ENCODE measurements around the gene UAP1L1. TPM values are rescaled to one million over a fixed set of nuclear protein-coding genes. Genes with fewer than 3 reads are reported as not detected.

UAP1L1 gene
- total RNA-seq, 1 experiment from 2014 or later = 3.4 TPM

Other genes with a start within 250 kb of the UAP1L1 start
- 0.11 and 0.16 TPM in 2 replicates for gene AJM1, start 235.0 kb upstream of the UAP1L1 start, total RNA-seq (2014; rRNA removed; shearing (Covaris generic))
- 64.1 and 70.5 TPM in 2 replicates for gene PHPT1, start 228.1 kb upstream of the UAP1L1 start, total RNA-seq (2014; rRNA removed; shearing (Covaris generic))
- 0.42 and 1.0 TPM in 2 replicates for gene MAMDC4, start 225.2 kb upstream of the UAP1L1 start, total RNA-seq (2014; rRNA removed; shearing (Covaris generic))
- gene EDF1, start 211.2 kb upstream of the UAP1L1 start, total RNA-seq (2014; rRNA removed; shearing (Covaris generic)) = 266 and 387 TPM in 2 replicates
- 11.3 and 17.1 TPM in 2 replicates for gene TRAF2, start 191.0 kb upstream of the UAP1L1 start, total RNA-seq (2014; rRNA removed; shearing (Covaris generic))
- gene FBXW5, start 132.8 kb upstream of the UAP1L1 start, total RNA-seq (2014; rRNA removed; shearing (Covaris generic)) = 89.0 and 93.8 TPM in 2 replicates
- not detected in 2 replicates for gene C8G, start 132.3 kb upstream of the UAP1L1 start, total RNA-seq (2014; rRNA removed; shearing (Covaris generic))
- not detected in 2 replicates for gene LCN12, start 125.2 kb upstream of the UAP1L1 start, total RNA-seq (2014; rRNA removed; shearing (Covaris generic))
- not detected in 2 replicates for gene PTGDS, start 100.0 kb upstream of the UAP1L1 start, total RNA-seq (2014; rRNA removed; shearing (Covaris generic))
- gene LCNL1, start 94.5 kb upstream of the UAP1L1 start, total RNA-seq (2014; rRNA removed; shearing (Covaris generic)) = not detected in 2 replicates
- 14.5 and 15.1 TPM in 2 replicates for gene PAXX, start 85.1 kb upstream of the UAP1L1 start, total RNA-seq (2014; rRNA removed; shearing (Covaris generic))
- 0.89 TPM in 1 of 2 replicates, not detected in the other for gene CLIC3, start 80.9 kb upstream of the UAP1L1 start, total RNA-seq (2014; rRNA removed; shearing (Covaris generic))
- 0.81 and 1.3 TPM in 2 replicates for gene ABCA2, start 49.3 kb upstream of the UAP1L1 start, total RNA-seq (2014; rRNA removed; shearing (Covaris generic))
- not detected in 2 replicates for gene FUT7, start 45.4 kb upstream of the UAP1L1 start, total RNA-seq (2014; rRNA removed; shearing (Covaris generic))
- not detected in 2 replicates for gene NPDC1, start 31.3 kb upstream of the UAP1L1 start, total RNA-seq (2014; rRNA removed; shearing (Covaris generic))
- gene ENTPD2, start 23.5 kb upstream of the UAP1L1 start, total RNA-seq (2014; rRNA removed; shearing (Covaris generic)) = not detected in 2 replicates
- gene SAPCD2, start 7.0 kb upstream of the UAP1L1 start, total RNA-seq (2014; rRNA removed; shearing (Covaris generic)) = 21.5 and 24.9 TPM in 2 replicates
- gene MAN1B1, start 9.5 kb downstream of the UAP1L1 start, total RNA-seq (2014; rRNA removed; shearing (Covaris generic)) = 51.8 and 64.4 TPM in 2 replicates
- gene DPP7, start 37.2 kb downstream of the UAP1L1 start, total RNA-seq (2014; rRNA removed; shearing (Covaris generic)) = 5.1 and 6.4 TPM in 2 replicates
- gene GRIN1, start 61.6 kb downstream of the UAP1L1 start, total RNA-seq (2014; rRNA removed; shearing (Covaris generic)) = not detected in 2 replicates
- not detected in 2 replicates for gene LRRC26, start 92.5 kb downstream of the UAP1L1 start, total RNA-seq (2014; rRNA removed; shearing (Covaris generic))
- not detected in 2 replicates for gene TMEM210, start 94.5 kb downstream of the UAP1L1 start, total RNA-seq (2014; rRNA removed; shearing (Covaris generic))
- gene ANAPC2, start 111.0 kb downstream of the UAP1L1 start, total RNA-seq (2014; rRNA removed; shearing (Covaris generic)) = 11.7 and 13.7 TPM in 2 replicates
- 94.2 and 177 TPM in 2 replicates for gene SSNA1, start 111.2 kb downstream of the UAP1L1 start, total RNA-seq (2014; rRNA removed; shearing (Covaris generic))
- gene TPRN, start 123.2 kb downstream of the UAP1L1 start, total RNA-seq (2014; rRNA removed; shearing (Covaris generic)) = 6.0 and 6.1 TPM in 2 replicates
- gene TMEM203, start 128.1 kb downstream of the UAP1L1 start, total RNA-seq (2014; rRNA removed; shearing (Covaris generic)) = 44.5 and 51.3 TPM in 2 replicates
- gene NDOR1, start 128.2 kb downstream of the UAP1L1 start, total RNA-seq (2014; rRNA removed; shearing (Covaris generic)) = 5.2 and 6.5 TPM in 2 replicates
- gene RNF208, start 144.7 kb downstream of the UAP1L1 start, total RNA-seq (2014; rRNA removed; shearing (Covaris generic)) = not detected in 2 replicates
- 0.24 TPM in 1 of 2 replicates, not detected in the other for gene CYSRT1, start 147.7 kb downstream of the UAP1L1 start, total RNA-seq (2014; rRNA removed; shearing (Covaris generic))
- not detected in 2 replicates for gene RNF224, start 150.0 kb downstream of the UAP1L1 start, total RNA-seq (2014; rRNA removed; shearing (Covaris generic))
- gene SLC34A3, start 153.4 kb downstream of the UAP1L1 start, total RNA-seq (2014; rRNA removed; shearing (Covaris generic)) = not detected in 2 replicates
- 229 and 232 TPM in 2 replicates for gene TUBB4B, start 163.8 kb downstream of the UAP1L1 start, total RNA-seq (2014; rRNA removed; shearing (Covaris generic))
- gene STPG3, start 173.8 kb downstream of the UAP1L1 start, total RNA-seq (2014; rRNA removed; shearing (Covaris generic)) = not detected in 2 replicates
- 35.2 and 41.9 TPM in 2 replicates for gene NELFB, start 177.8 kb downstream of the UAP1L1 start, total RNA-seq (2014; rRNA removed; shearing (Covaris generic))
- 9.7 and 10.9 TPM in 2 replicates for gene TOR4A, start 200.2 kb downstream of the UAP1L1 start, total RNA-seq (2014; rRNA removed; shearing (Covaris generic))
- 0.97 and 1.2 TPM in 2 replicates for gene NRARP, start 224.8 kb downstream of the UAP1L1 start, total RNA-seq (2014; rRNA removed; shearing (Covaris generic))